H7 (cell line): ENCODE measurements around the gene FAM163A. TPM values are rescaled to one million over a fixed set of nuclear protein-coding genes. Genes with fewer than 3 reads are reported as not detected.

Experiments
- DNase-seq: peaks from one replicate; pipeline ENCODE4 v3.0.0; 2012
- H3K27me3 ChIP-seq: 2 replicates; pipeline ENCODE4 v1.6.0; 2011; ENCODE audit warnings: mild to moderate bottlenecking, low read length; ENCODE audit not compliant: control insufficient read depth, insufficient read depth
- H3K36me3 ChIP-seq: replicated peaks from 2 replicates; pipeline ENCODE4 v1.5.1; 2011; ENCODE audit warnings: low read length; ENCODE audit not compliant: control insufficient read depth, insufficient read depth
- H3K4me3 ChIP-seq: 2 replicates; pipeline ENCODE4 v1.5.1; 2011; ENCODE audit warnings: low read depth, mild to moderate bottlenecking, control low read depth, low read length, moderate library complexity; ENCODE audit not compliant: insufficient read depth
- total RNA-seq: library from RNA; depleted of rRNA; stranded (reverse); fragments of >200 nt; shearing (Covaris generic); gene quantifications from 2 replicates; pipeline ENCODE4 v1.2.3, GENCODE V29; 2014; rRNA removed

FAM163A gene
- total RNA-seq, 1 experiment from 2014 or later: 0.10 TPM

GRCh38 chr1:179856296-179856695, 113.2 kb downstream of the FAM163A start:
- Histone ChIP-seq H3K4me3 (no peak overlapping the region), H3K27me3 (no peaks in the 10 kb centered on the region), H3K36me3 (no peaks in the 10 kb centered on the region)
- DNase-seq: no peak

DNA sequence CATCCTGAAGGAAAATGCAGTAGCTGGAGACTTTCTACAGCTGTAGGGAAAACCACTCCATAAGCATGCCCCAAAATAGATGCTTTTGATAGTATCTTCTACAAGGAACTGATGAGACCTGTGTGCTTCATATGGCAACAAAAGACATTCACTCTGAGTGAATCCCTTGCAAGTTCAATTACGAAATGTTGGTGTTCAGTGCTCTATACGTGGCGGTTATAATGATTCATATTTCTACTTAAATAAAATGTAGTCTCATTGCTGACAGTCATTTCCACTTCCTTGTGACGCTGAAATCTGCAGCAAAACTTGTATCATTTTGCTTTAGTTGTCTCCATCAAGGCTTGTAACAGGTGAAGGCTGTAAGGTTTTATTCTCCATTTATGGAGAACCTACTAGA, 113.9 kb downstream of the FAM163A start:
- DNase-seq: no peak
- no peaks in the 10 kb centered on the region for H3K27me3 ChIP-seq
- H3K4me3 ChIP-seq: no peak overlapping the region
- no peaks in the 10 kb centered on the region for H3K36me3 ChIP-seq

DNA sequence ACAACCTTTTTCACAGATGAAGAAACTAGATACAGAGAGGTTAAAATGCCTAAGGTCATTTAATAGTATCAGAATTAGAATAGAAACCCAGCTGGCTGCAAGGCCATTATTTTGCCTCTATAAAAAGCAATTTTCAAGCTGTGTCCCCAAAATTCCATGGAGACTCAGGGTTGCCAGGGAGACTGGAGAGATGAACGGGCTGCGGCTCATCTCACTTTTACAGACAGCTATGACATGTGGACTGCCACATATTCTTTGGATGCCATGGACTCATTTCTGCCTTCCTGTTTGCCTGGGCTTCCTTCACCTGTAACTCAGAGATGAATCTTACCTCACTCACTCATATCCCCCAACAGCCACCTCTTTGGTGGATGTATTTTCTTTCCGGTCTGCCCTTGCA, 117.6 kb downstream of the FAM163A start:
- H3K36me3 ChIP-seq: peaks cover 9% of the 10 kb centered on the region
- H3K27me3 ChIP-seq: no peaks in the 10 kb centered on the region
- H3K4me3 ChIP-seq: no peak overlapping the region
- no peak for DNase-seq

GRCh38 chr1:179865377-179865776, 122.3 kb downstream of the FAM163A start:
- no peak for DNase-seq
- no peaks in the 10 kb centered on the region for H3K27me3 ChIP-seq
- H3K36me3 ChIP-seq: peaks cover 13% of the 10 kb centered on the region
- H3K4me3 ChIP-seq: no peak overlapping the region

Other genes with a start within 250 kb of the FAM163A start
- not detected in 2 replicates for gene NPHS2, start 167.3 kb upstream of the FAM163A start, total RNA-seq
- gene TDRD5, start 151.5 kb upstream of the FAM163A start, total RNA-seq: 0.11 and 0.28 TPM in 2 replicates
- 60.7 and 69.2 TPM in 2 replicates for gene TOR1AIP2, start 134.5 kb downstream of the FAM163A start, total RNA-seq
- gene TOR1AIP1, start 139.0 kb downstream of the FAM163A start, total RNA-seq: 34.2 and 43.7 TPM in 2 replicates
- gene CEP350, start 211.5 kb downstream of the FAM163A start, total RNA-seq: 22.2 and 41.0 TPM in 2 replicates